ENCODE data around the gene BLOC1S4.

DNA sequence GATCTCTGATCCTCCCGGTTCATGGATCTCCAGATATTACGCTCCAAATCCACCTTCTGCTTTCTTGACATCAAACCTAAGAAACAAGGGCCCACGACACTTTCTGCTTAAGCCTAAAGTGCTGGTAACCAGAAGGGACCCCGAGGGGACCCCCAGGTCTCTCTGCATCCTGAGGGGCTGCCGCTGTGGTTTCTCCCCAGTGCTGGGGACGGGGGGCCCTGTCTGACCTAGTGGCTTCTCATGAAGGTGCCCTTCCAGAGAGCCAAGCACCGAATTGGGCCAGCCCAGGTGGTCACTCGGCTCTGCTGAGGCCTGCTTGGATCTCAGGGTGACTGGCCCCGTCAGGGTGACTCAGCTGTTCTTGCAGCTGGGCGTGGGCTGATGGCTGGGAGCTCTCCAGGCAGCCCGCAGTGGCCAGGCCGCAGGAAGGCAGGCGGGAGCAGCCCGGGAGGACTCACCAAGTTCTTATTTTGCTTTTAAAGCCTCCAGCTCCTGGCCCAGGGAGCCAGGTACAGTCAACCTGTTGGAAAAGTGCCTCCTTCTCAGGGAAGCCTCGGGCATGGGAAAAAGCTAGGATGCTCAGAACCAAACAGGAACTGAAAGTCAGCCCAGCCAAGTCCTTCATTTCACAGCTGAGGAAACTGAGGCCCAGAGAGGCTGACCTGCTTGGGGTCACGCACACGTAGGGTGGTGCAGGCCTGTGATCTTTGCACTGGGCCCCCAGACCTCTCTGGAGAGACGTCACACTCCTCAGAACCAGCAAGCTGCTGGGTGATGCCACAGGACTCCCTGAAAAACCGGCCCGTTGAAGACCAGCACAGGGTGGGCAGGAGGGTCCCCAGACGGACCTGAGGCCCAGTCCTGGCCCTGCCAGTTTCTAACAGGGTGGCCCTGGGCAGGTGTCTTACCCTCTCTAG lies 16.7 kb downstream of the BLOC1S4 start:
- TF ChIP-seq CTCF (IDR thresholded peaks at IDR 0.05): no peak
- TF ChIP-seq EZH2 (IDR thresholded peaks at IDR 0.05; ENCODE audit: borderline replicate concordance, insufficient read depth, low read depth, low read length, poor library complexity, severe bottlenecking): no peak
